ENCODE measurements around the gene PSORS1C1. TPM values are rescaled to one million over a fixed set of nuclear protein-coding genes. Genes with fewer than 3 reads are reported as not detected.

Gene PSORS1C1
- total RNA-seq, 2 donors from 2014 or later = 0.67 TPM; not detected in 1

- H3K4me3 Mint-ChIP-seq = no peak overlapping the region
- H3K27me3 Mint-ChIP-seq (ENCODE audit: low read depth) = no peaks in the 10 kb centered on the region
- peaks cover 7% of the 10 kb centered on the region for H3K4me1 Mint-ChIP-seq (ENCODE audit: low read depth)
- no peak overlapping the region for H3K27ac Mint-ChIP-seq
- ATAC-seq (replicated peaks in 1 of 2) (no peak), DNase-seq (no peak)
- H3K36me3 Mint-ChIP-seq (ENCODE audit: insufficient read depth in 2 of 2) = peaks cover 0 to 2% of the 10 kb centered on the region in 2 donors
- no peaks in the 10 kb centered on the region for H3K9me3 Mint-ChIP-seq
These were observed 26.0 kb downstream of the PSORS1C1 start for GRCh38 chr6:31140643-31141042.

GRCh38 chr6:31142361-31142761 is 27.8 kb downstream of the PSORS1C1 start:
- H3K4me1 Mint-ChIP-seq (ENCODE audit: low read depth) = peaks cover 6% of the 10 kb centered on the region
- no peak overlapping the region for H3K4me3 Mint-ChIP-seq
- peaks cover 1 to 2% of the 10 kb centered on the region in 2 donors for H3K36me3 Mint-ChIP-seq (ENCODE audit: insufficient read depth in 2 of 2)
- DNase-seq (no peak), ATAC-seq (replicated peaks in 1 of 2) (no peak)
- no peaks in the 10 kb centered on the region for H3K27me3 Mint-ChIP-seq (ENCODE audit: low read depth)
- H3K27ac Mint-ChIP-seq = no peak overlapping the region
- no peaks in the 10 kb centered on the region for H3K9me3 Mint-ChIP-seq

DNA sequence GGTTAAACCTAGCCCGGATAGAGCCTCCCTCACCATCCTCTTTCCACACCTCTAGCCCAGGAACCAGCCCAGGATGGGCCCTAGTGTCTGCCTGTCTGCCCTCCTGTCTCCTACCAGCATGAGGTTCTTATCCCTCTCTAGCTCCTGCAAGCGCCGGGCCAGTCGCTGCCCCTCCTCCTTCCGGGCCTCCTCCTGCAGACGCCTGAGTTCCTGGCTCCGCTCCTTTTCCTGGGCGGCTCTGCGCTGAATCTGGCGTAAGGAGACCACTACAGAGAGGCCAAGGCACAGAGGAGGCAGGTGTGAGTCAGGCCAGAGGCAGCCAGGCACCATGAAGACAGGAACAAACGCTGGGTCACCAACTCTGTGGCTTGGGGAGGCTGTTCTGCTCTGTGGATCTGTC is 28.5 kb downstream of the PSORS1C1 start:
- Mint-ChIP-seq H3K9me3 (no peaks in the 10 kb centered on the region), H3K4me1 (ENCODE audit: low read depth) (no peaks in the 10 kb centered on the region), H3K36me3 (ENCODE audit: insufficient read depth in 2 of 2) (peaks cover 1 to 2% of the 10 kb centered on the region in 2 donors), H3K27me3 (ENCODE audit: low read depth) (no peaks in the 10 kb centered on the region), H3K4me3 (no peak overlapping the region), H3K27ac (no peak overlapping the region)
- DNase-seq (no peak), ATAC-seq (replicated peaks in 1 of 2) (no peak)

- H3K9me3 Mint-ChIP-seq = no peaks in the 10 kb centered on the region
- no peaks in the 10 kb centered on the region for H3K27me3 Mint-ChIP-seq (ENCODE audit: low read depth)
- no peak for ATAC-seq (replicated peaks in 1 of 2)
- peaks cover 1 to 2% of the 10 kb centered on the region in 2 donors for H3K36me3 Mint-ChIP-seq (ENCODE audit: insufficient read depth in 2 of 2)
- no peaks in the 10 kb centered on the region for H3K4me1 Mint-ChIP-seq (ENCODE audit: low read depth)
- no peak overlapping the region for H3K27ac Mint-ChIP-seq
- H3K4me3 Mint-ChIP-seq = no peak overlapping the region
- no peak for DNase-seq
These were observed 29.8 kb downstream of the PSORS1C1 start for GRCh38 chr6:31144296-31144969.

GRCh38 chr6:31144970-31145340 is 30.4 kb downstream of the PSORS1C1 start:
- no peaks in the 10 kb centered on the region for H3K9me3 Mint-ChIP-seq
- H3K27ac Mint-ChIP-seq = no peak overlapping the region
- H3K36me3 Mint-ChIP-seq (ENCODE audit: insufficient read depth in 2 of 2) = peaks cover 2 to 3% of the 10 kb centered on the region in 2 donors
- no peak overlapping the region for H3K4me3 Mint-ChIP-seq
- no peaks in the 10 kb centered on the region for H3K4me1 Mint-ChIP-seq (ENCODE audit: low read depth)
- no peak for ATAC-seq (replicated peaks in 1 of 2)
- DNase-seq = no peak
- no peaks in the 10 kb centered on the region for H3K27me3 Mint-ChIP-seq (ENCODE audit: low read depth)

GRCh38 chr6:31145386-31145785 is 30.8 kb downstream of the PSORS1C1 start:
- Mint-ChIP-seq H3K27ac (no peak overlapping the region), H3K4me1 (ENCODE audit: low read depth) (no peaks in the 10 kb centered on the region), H3K4me3 (no peak overlapping the region), H3K36me3 (ENCODE audit: insufficient read depth in 2 of 2) (peaks cover 2 to 3% of the 10 kb centered on the region in 2 donors), H3K9me3 (no peaks in the 10 kb centered on the region), H3K27me3 (ENCODE audit: low read depth) (no peaks in the 10 kb centered on the region)
- no peak for DNase-seq
- ATAC-seq (replicated peaks in 1 of 2) = no peak

DNA sequence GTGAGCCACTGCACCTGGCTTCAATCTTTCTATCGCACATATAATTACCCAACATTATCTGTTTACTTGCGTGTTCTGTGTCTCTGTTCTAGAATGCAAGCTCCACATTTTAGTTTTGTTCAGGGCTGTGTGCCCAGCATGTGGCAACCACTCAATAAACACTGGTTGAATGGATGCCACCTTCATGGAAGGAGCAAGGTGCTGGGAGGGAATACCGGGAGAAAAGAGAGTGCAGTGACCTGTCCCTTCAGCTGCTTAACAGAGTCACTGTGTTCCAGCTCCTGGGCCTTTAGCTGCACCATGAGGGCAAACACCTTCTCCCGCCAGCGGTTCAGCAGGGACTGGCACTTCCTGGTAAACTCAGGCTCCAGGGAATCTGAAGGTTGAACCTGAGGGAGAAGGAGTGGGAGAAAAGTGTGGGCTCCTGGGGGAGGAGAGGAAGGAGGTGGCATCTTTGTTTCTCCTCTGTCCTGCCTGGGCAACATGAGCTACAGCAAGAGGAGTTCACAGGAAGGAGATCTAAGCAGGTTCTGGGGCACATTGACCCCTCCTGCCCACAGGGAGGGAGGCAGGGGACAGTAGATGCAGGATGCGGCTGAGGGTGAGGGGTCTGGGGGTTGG is 35.3 kb downstream of the PSORS1C1 start:
- H3K4me3 Mint-ChIP-seq = no peak overlapping the region
- ATAC-seq (replicated peaks in 1 of 2) = no peak

GRCh38 chr6:31152781-31153180 is 38.2 kb downstream of the PSORS1C1 start:
- H3K4me1 Mint-ChIP-seq (ENCODE audit: low read depth) = peaks cover 17% of the 10 kb centered on the region
- no peak overlapping the region for H3K4me3 Mint-ChIP-seq
- H3K27me3 Mint-ChIP-seq (ENCODE audit: low read depth) = no peaks in the 10 kb centered on the region
- H3K9me3 Mint-ChIP-seq = no peaks in the 10 kb centered on the region
- DNase-seq = no peak
- ATAC-seq (replicated peaks in 1 of 2) = no peak
- peaks cover 4 to 8% of the 10 kb centered on the region in 2 donors for H3K36me3 Mint-ChIP-seq (ENCODE audit: insufficient read depth in 2 of 2)
- no peak overlapping the region for H3K27ac Mint-ChIP-seq

More for the DNA sequence above, 35.3 kb downstream of the PSORS1C1 start:
- Mint-ChIP-seq H3K4me1 (ENCODE audit: low read depth) (no peaks in the 10 kb centered on the region), H3K27me3 (ENCODE audit: low read depth) (no peaks in the 10 kb centered on the region), H3K27ac (no peak overlapping the region), H3K36me3 (ENCODE audit: insufficient read depth in 2 of 2) (peaks cover 4 to 5% of the 10 kb centered on the region in 2 donors), H3K9me3 (no peaks in the 10 kb centered on the region)
- no peak for DNase-seq

- peaks cover 8 to 18% of the 10 kb centered on the region in 2 donors for H3K36me3 Mint-ChIP-seq (ENCODE audit: insufficient read depth in 2 of 2)
These were observed 39.8 kb downstream of the PSORS1C1 start for GRCh38 chr6:31154436-31154835.

DNA sequence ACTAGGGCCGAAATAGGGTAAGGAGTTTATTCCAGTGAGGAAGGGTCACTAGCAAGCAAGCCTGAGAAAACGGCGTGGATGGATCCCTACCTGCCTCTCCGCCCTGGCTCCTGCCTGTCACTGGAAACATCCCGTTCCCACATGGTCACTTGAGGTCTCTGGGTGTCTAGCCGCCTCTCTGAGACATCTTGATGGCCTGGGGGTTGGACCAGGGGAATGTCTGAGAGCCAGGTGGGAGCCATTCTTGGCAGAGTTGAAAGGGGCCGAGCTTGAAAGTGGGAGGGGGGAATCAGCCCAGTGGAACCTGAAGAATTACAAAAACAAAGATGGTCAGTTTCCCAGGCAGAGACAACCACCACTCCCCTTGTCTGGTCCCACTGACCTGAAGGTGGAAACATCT is 42.0 kb downstream of the PSORS1C1 start:
- H3K27me3 Mint-ChIP-seq (ENCODE audit: low read depth) = no peaks in the 10 kb centered on the region
- ATAC-seq (replicated peaks in 1 of 2) = no peak
- H3K9me3 Mint-ChIP-seq = no peaks in the 10 kb centered on the region
- peaks cover 8 to 23% of the 10 kb centered on the region in 2 donors for H3K36me3 Mint-ChIP-seq (ENCODE audit: insufficient read depth in 2 of 2)
- no peak for DNase-seq
- H3K4me3 Mint-ChIP-seq = peak overlapping the region; percentile 78 to 98
- no peak overlapping the region for H3K27ac Mint-ChIP-seq
- peaks cover 45% of the 10 kb centered on the region for H3K4me1 Mint-ChIP-seq (ENCODE audit: low read depth)

More at GRCh38 chr6:31154436-31154835, 39.8 kb downstream of the PSORS1C1 start:
- peaks cover 24% of the 10 kb centered on the region for H3K4me1 Mint-ChIP-seq (ENCODE audit: low read depth)
- DNase-seq = no peak
- no peak overlapping the region for H3K4me3 Mint-ChIP-seq
- no peaks in the 10 kb centered on the region for H3K9me3 Mint-ChIP-seq
- no peak for ATAC-seq (replicated peaks in 1 of 2)
- no peaks in the 10 kb centered on the region for H3K27me3 Mint-ChIP-seq (ENCODE audit: low read depth)
- no peak overlapping the region for H3K27ac Mint-ChIP-seq

GRCh38 chr6:31157513-31158139 is 43.0 kb downstream of the PSORS1C1 start, which contains the start of gene CCHCR1:
TSS of gene CCHCR1 (minus strand) at chr6:31157802. CDS start at chr6:31157600, 202 bp downstream.
- Mint-ChIP-seq H3K36me3 (ENCODE audit: insufficient read depth in 2 of 2) (peaks cover 9 to 30% of the 10 kb centered on the region in 2 donors), H3K4me1 (ENCODE audit: low read depth) (peaks cover 55% of the 10 kb centered on the region), H3K4me3 (peak within 1 kb of the TSS; percentile 78 to 98), H3K27me3 (ENCODE audit: low read depth) (no peaks in the 10 kb centered on the region), H3K9me3 (no peaks in the 10 kb centered on the region), H3K27ac (peak within 1 kb of the TSS; percentile 85)
- ATAC-seq (replicated peaks in 1 of 2) = peak in 1 of 2 donors; percentile 43
- no peak for DNase-seq

GRCh38 chr6:31158140-31158862 is 43.7 kb downstream of the PSORS1C1 start, which contains the start of gene TCF19:
TSS of gene TCF19 (plus strand) at chr6:31158589. CDS start at chr6:31159470, 881 bp downstream.
- Mint-ChIP-seq H3K27ac (peak within 1 kb of the TSS; percentile 85), H3K9me3 (no peaks in the 10 kb centered on the region), H3K36me3 (ENCODE audit: insufficient read depth in 2 of 2) (peaks cover 13 to 37% of the 10 kb centered on the region in 2 donors), H3K27me3 (ENCODE audit: low read depth) (no peaks in the 10 kb centered on the region), H3K4me1 (ENCODE audit: low read depth) (peaks cover 61% of the 10 kb centered on the region), H3K4me3 (peak within 1 kb of the TSS; percentile 78 to 98)
- DNase-seq = peak; percentile 99
- peak; percentile 92 to 93 for ATAC-seq (replicated peaks in 1 of 2)

Data from activated T-cell treated with anti-CD3 and anti-CD28 coated beads, Interleukin-2, amount 50 U/mL, for 72 hours (primary cell).